ENCODE results near the gene XXYLT1.

DNA sequence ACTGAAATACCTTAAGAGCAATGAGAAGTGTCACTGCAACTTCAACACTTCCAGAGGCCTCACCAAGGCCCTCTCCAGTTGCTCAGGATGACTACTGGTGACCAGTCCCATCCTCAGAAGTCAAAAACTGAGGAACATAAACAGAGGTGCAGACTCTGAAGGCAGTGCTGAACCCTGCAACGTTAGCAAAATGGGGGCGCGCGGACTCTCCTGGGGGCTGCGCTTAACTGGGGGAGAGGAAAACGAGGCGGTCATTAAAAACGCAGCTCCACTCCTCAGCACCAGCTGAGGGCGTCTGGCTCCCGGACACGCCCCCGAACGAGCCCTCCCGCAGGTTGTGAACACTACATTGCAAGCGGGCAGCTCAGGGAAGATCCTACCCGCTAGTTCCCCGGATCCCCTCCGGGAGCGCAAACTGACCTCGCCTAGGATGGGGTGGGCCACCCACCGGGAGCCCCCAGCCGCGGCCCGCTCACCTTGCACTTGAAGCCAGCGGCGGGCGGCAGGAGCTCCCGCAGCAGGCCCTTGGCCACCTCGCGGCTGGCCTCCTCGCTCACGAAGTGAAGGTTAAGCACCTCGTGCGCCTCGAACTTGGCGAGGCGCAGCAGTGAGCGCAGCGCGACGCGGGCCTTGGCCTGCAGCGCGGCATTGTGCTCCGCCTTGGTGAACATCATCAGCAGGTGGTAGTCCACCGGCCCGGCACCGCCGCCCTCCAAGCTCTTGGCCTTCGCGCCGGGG is 711 bp downstream of the XXYLT1 start:
- no peak for TF ChIP-seq SP1 (IDR thresholded peaks at IDR 0.05)
- TF ChIP-seq, protein P1, sequence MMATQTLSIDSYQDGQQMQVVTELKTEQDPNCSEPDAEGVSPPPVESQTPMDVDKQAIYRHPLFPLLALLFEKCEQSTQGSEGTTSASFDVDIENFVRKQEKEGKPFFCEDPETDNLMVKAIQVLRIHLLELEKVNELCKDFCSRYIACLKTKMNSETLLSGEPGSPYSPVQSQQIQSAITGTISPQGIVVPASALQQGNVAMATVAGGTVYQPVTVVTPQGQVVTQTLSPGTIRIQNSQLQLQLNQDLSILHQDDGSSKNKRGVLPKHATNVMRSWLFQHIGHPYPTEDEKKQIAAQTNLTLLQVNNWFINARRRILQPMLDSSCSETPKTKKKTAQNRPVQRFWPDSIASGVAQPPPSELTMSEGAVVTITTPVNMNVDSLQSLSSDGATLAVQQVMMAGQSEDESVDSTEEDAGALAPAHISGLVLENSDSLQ (IDR thresholded peaks at IDR 0.05): no peak
- peak; percentile 87 for TF ChIP-seq L3MBTL2 (conservative IDR thresholded peaks at IDR 0.05)
- TF ChIP-seq CTBP1 (IDR thresholded peaks at IDR 0.05; ENCODE audit: borderline replicate concordance): no peak

Measured in HEK293T (cell line).